Sigmoid colon (tissue), 7 donors: Measurements from ENCODE around the gene CCL7. TPM values are rescaled to one million over a fixed set of nuclear protein-coding genes. Genes with fewer than 3 reads are reported as not detected.

Source experiments
- DNase-seq: peaks from one replicate; pipeline ENCODE4 v3.0.0-alpha.2; 2019
- H3K27ac ChIP-seq, 4 donors: fragments of 200-600 bp; sonication (generic); one replicate each; pipeline ENCODE4 v1.5.1; 2016 to 2019; ENCODE audit warnings: mild to moderate bottlenecking in 1 of 4
- H3K27me3 ChIP-seq, 3 donors: fragments of 200-600 bp; sonication (generic); one replicate each; pipeline ENCODE4 v1.5.1; 2019; ENCODE audit warnings: mild to moderate bottlenecking in 1 of 3
- H3K36me3 ChIP-seq, 4 donors: fragments of 200-600 bp; sonication (generic); one replicate each; pipeline ENCODE4 v1.5.1; 2016 to 2019
- H3K4me1 ChIP-seq, 4 donors: fragments of 200-600 bp; sonication (generic); one replicate each; pipeline ENCODE4 v1.5.1; 2017 to 2019
- H3K4me3 ChIP-seq, 4 donors: fragments of 200-600 bp; sonication (generic); one replicate each; pipeline ENCODE4 v1.5.1; 2017 to 2019; ENCODE audit warnings: mild to moderate bottlenecking in 2 of 4, moderate library complexity in 1 of 4
- H3K9me3 ChIP-seq, 4 donors: fragments of 200-600 bp in 3 of 4; sonication (generic) in 3 of 4; one replicate each; pipeline versions ENCODE4 v1.5.1 to v1.6.1; 2013 to 2019
- EP300 ChIP-seq, 4 donors: sonication (generic); formaldehyde crosslinking; IDR thresholded peaks; one replicate each; pipeline ENCODE4 v1.6.1; 2017; ENCODE audit warnings: antibody characterized with exemption in 4 of 4
- POLR2A ChIP-seq, 2 donors: fragments of 450-650 bp; IDR thresholded peaks; one replicate each; pipeline ENCODE4 v1.6.1; 2016; ENCODE audit warnings: antibody characterized with exemption in 2 of 2, mild to moderate bottlenecking in 2 of 2, moderate library complexity in 2 of 2
- POLR2AphosphoS5 ChIP-seq, 4 donors: sonication (generic); formaldehyde crosslinking; IDR thresholded peaks; one replicate each; pipeline ENCODE4 v1.6.1; 2017; ENCODE audit warnings: antibody characterized with exemption in 4 of 4
- WGBS, 2 donors: extraction: QIAGEN DNeasy Blood & Tissue Kit; methylation state at CpG; one replicate each; pipeline ENCODE4 v1.1.7; 2013; 5-methylcytosine and 5-hydroxymethylcytosine counted together
- intact Hi-C: fragments of 100-400 bp; cut with DNase I; formaldehyde crosslinking; loops from one replicate; pipeline ENCODE4 v1.15.1; 2023
- polyA plus RNA-seq, 3 donors: library from polyadenylated mRNA; stranded (reverse); fragments of 200-250 nt; gene quantifications; one replicate each; pipeline ENCODE4 v1.2.3, GENCODE V29; 2013
- total RNA-seq, 4 donors: library from RNA; depleted of rRNA; stranded (reverse); fragments of >200 nt; gene quantifications; one replicate each; pipeline ENCODE4 v1.1.0, GENCODE V29; 2016
- TF ChIP-seq, protein P1 (sequence below), 4 experiments: fragments of 450-650 bp in 3 of 4; fragments of 200-600 bp in 1 of 4; IDR thresholded peaks; one replicate each; pipeline ENCODE4 v1.5.1; 2016 to 2019; ENCODE audit warnings: antibody characterized with exemption in 4 of 4, mild to moderate bottlenecking in 3 of 4, moderate library complexity in 2 of 4
- donor health status: healthy with polysubstance abuse.
- donor health status: Bipolar disorder and iron deficiency.
- donor health status: healthy.

CCL7 gene
- total RNA-seq (not detected), polyA plus RNA-seq (under 1 TPM in 1 of 3 donors, not detected in 2; 0.13 TPM)

DNA sequence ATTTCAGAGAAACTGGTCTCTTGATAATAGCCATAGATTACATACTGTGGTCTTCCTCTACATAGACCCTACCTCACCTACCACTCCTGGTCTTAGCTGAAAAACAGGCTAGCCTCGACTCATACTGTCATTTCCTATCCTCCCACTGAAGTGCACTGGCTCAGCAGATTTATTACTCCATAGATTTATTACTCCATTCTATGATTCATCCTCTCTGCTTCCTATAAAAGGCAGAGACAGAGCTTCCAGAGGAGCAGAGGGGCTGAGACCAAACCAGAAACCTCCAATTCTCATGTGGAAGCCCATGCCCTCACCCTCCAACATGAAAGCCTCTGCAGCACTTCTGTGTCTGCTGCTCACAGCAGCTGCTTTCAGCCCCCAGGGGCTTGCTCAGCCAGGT is at the start of gene CCL7:
CCL7 (plus strand) TSS at position 253 of the 400 bp plus-strand sequence; CDS start at position 323, 70 bp downstream.
- Histone ChIP-seq H3K36me3 (no peaks in the 10 kb centered on the region), H3K4me1 (peaks cover 0 to 7% (median 2%) of the 10 kb centered on the region in 4 donors), H3K27ac (no peak within 1 kb of the TSS), H3K4me3 (no peak within 1 kb of the TSS), H3K27me3 (no peaks in the 10 kb centered on the region), H3K9me3 (no peaks in the 10 kb centered on the region)
- no peak for DNase-seq
- TF ChIP-seq POLR2AphosphoS5 (IDR thresholded peaks at IDR 0.05) = no peak
- TF ChIP-seq, protein P1, sequence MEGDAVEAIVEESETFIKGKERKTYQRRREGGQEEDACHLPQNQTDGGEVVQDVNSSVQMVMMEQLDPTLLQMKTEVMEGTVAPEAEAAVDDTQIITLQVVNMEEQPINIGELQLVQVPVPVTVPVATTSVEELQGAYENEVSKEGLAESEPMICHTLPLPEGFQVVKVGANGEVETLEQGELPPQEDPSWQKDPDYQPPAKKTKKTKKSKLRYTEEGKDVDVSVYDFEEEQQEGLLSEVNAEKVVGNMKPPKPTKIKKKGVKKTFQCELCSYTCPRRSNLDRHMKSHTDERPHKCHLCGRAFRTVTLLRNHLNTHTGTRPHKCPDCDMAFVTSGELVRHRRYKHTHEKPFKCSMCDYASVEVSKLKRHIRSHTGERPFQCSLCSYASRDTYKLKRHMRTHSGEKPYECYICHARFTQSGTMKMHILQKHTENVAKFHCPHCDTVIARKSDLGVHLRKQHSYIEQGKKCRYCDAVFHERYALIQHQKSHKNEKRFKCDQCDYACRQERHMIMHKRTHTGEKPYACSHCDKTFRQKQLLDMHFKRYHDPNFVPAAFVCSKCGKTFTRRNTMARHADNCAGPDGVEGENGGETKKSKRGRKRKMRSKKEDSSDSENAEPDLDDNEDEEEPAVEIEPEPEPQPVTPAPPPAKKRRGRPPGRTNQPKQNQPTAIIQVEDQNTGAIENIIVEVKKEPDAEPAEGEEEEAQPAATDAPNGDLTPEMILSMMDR (IDR thresholded peaks at IDR 0.05) = no peak
- no peak for TF ChIP-seq EP300 (IDR thresholded peaks at IDR 0.05)
- no peak for TF ChIP-seq POLR2A (IDR thresholded peaks at IDR 0.05)
- intact Hi-C loops = no loop called here
- WGBS, 2 donors = 2 to 11% methylated on average over 1 of the region's 1 CpG

DNA sequence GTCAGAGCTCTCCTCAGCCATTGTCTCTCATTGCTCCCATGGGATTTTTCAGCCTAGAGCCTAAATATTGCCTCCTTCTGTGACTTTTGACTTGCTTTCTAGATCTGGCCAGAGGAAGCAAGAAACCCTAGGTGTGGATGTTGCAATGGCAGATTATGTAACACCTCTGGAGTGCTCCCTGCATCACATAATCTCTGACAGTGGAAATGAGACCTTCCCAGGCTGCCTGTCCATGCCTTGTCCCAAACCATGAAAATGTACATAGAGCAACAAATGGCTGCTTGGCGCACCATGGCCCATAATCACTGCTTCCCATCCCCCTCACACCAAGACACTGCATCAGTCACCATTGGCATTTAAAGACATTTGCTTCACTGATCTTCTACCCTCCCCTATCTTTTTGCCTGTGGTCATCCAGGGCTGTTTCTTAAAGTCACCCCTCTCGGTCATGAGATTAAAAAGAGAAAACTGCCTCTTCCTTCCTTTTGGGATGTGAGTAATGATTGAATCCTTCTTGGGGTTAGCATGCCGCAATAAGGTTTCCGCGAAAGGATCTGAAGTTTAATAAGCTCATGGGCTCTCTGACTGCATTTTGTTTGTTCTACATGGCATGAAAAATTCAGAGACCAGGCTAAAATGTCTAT is 49.1 kb upstream of the CCL7 start:
- Histone ChIP-seq H3K36me3 (no peaks in the 10 kb centered on the region), H3K4me3 (no peak overlapping the region), H3K4me1 (peaks cover 0 to 4% (median 0%) of the 10 kb centered on the region in 4 donors), H3K27me3 (no peaks in the 10 kb centered on the region), H3K9me3 (no peaks in the 10 kb centered on the region), H3K27ac (no peak overlapping the region)
- WGBS, 2 donors = 84 to 85% methylated on average over 5 of the region's 5 CpGs
- intact Hi-C loops = no loop called here
- DNase-seq = no peak
- TF ChIP-seq, protein P1 (IDR thresholded peaks at IDR 0.05) = no peak
- TF ChIP-seq POLR2A (IDR thresholded peaks at IDR 0.05) = no peak
- no peak for TF ChIP-seq POLR2AphosphoS5 (IDR thresholded peaks at IDR 0.05)
- TF ChIP-seq EP300 (IDR thresholded peaks at IDR 0.05) = no peak

DNA sequence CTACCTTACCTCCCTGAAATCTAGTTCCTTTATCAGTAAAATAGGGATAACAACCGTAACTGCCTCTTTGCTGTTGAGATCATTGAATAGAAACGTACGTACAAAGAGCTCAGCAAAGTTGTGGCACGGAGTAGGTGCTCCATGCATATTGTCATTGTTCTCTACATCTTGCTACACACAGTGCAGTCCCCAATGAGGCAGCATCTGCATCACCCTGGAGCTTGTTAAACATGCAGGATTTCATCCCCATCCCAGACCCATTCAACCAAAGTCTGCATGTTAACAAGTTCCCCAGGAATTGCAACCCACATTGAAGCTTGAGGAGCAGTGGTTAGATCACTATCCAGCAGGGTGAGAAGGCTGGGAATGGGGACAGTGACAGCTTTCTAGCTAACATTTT is 48.6 kb upstream of the CCL7 start:
- no peak for DNase-seq
- no peak for TF ChIP-seq POLR2AphosphoS5 (IDR thresholded peaks at IDR 0.05)
- no peak for TF ChIP-seq POLR2A (IDR thresholded peaks at IDR 0.05)
- TF ChIP-seq, protein P1 (IDR thresholded peaks at IDR 0.05) = no peak
- no peak for TF ChIP-seq EP300 (IDR thresholded peaks at IDR 0.05)
- 79 to 81% methylated on average over 4 of the region's 4 CpGs for WGBS, 2 donors
- no peak overlapping the region for H3K27ac ChIP-seq
- peaks cover 0 to 9% (median 2%) of the 10 kb centered on the region in 4 donors for H3K4me1 ChIP-seq
- no peak overlapping the region for H3K4me3 ChIP-seq
- no peaks in the 10 kb centered on the region for H3K27me3 ChIP-seq
- H3K9me3 ChIP-seq = no peaks in the 10 kb centered on the region
- intact Hi-C loops = no loop called here
- H3K36me3 ChIP-seq = no peaks in the 10 kb centered on the region

DNA sequence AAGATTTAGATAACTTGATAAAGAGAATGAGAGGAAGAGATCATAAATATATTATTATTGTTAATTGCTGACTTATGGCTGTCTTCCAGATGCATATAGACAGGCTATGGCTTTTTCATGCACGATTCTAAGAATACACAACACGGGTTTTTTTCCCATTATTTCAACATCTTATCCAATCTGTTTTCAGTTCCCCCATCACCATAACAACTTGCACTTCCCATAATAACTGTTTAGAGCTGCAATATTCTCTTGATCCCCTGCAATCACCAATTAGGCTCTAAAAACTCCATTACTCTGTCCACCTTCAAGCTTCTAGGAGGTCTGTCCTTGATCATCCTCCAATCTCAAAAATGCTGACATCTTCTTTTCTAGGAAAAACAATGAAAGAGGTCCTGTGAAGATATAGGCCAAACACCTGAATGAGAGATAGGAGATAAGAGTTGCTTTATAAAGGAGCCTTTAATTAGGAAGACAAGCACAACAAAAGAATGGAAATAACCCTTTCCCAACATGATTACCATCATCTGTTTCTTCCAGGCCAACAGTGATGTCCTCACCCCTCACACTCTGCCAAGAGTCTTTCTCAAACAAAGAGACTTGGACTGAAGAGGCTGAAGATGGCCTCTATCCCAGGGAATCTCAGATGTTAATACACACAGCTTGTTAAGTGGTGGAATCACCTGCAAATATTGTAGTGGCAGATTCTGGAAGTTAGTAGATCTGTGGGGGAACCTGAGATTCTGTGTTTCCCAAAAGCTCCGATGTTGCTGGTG is 47.1 kb upstream of the CCL7 start:
- H3K27ac ChIP-seq = no peak overlapping the region
- no peaks in the 10 kb centered on the region for H3K36me3 ChIP-seq
- no peak overlapping the region for H3K4me3 ChIP-seq
- no peak for TF ChIP-seq POLR2AphosphoS5 (IDR thresholded peaks at IDR 0.05)
- TF ChIP-seq, protein P1 (IDR thresholded peaks at IDR 0.05) = no peak
- no peak for TF ChIP-seq POLR2A (IDR thresholded peaks at IDR 0.05)
- TF ChIP-seq EP300 (IDR thresholded peaks at IDR 0.05) = no peak
- no peak for DNase-seq
- intact Hi-C loops = no loop called here
- H3K9me3 ChIP-seq = no peaks in the 10 kb centered on the region
- 75 to 80% methylated on average over 3 of the region's 3 CpGs for WGBS, 2 donors
- peaks cover 0 to 9% (median 2%) of the 10 kb centered on the region in 4 donors for H3K4me1 ChIP-seq
- no peaks in the 10 kb centered on the region for H3K27me3 ChIP-seq
